HG03159 (cell line): ENCODE results near the gene RAB43.
"Not testable (repeated sequence)": the region's sequence is repeated elsewhere in the genome, so short reads cannot be mapped to it uniquely, and the experiment has no call there.

Source experiments
- ATAC-seq: cut with Tn5 transposase; IDR thresholded peaks from one replicate; pipeline ENCODE4 v1.9.1; 2021; ENCODE audit warnings: mild to moderate bottlenecking, moderate library complexity; ENCODE audit not compliant: unreplicated experiment

Gene RAB43

DNA sequence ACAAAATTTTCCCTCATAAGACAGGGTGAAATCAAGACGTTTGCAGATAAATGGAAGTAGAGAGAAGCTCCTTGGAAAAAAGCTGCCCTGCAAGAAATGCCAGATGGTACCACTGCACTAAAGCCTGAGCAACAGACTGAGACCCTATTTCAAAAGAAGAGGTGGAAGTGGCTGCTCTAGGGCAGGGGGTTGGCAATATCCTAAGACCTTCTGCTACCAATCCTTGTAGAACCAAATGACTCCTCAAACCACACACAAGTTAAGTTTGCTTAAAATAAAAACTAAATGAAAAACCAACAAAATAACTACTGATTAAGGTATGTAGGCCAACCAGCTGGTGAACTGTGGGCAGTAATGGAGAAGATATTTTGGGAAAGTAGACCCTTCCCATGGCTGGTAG is 21.3 kb downstream of the RAB43 start:
- ATAC-seq = no peak

DNA sequence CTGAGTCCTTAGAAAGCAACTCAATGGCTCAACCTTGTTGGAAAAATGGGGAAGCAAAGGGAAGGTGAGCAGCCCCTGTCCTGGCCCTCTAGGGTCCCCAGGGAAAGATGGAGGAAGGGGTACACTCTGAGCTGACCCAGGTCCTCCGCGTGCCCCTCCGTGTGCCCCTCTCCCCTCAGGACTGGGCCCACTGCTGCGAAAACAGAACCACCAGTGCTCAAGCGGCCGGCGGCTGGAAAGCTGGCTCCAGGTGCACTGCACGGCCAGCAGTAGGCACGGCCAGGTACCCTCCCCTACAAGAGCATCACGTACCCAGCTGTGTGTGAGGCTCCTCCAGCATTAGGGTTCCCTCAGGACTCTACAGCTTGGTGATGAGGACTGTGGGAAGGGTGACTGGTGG is 26.3 kb downstream of the RAB43 start:
- no peak for ATAC-seq

DNA sequence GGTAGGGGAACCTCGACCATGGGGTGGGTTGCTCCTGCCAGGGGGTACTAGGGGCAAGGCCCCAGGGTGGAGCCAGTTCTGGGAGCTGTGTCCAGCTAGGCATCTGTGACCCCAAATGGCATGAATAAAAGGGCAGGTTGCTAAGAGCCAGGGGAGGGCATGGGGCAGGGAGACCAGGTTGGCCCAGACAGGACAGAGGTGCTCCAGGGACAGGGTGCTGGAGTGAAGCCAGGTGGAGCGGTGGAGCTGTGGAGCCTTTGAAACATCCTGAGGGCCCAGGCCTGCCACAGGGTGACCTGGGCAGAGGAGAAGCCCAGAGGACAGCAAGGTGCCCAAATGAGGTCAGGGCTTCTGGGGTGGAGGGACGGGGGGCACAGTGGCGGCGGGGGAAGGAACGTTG is 33.3 kb downstream of the RAB43 start:
- ATAC-seq = not testable (repeated sequence)

DNA sequence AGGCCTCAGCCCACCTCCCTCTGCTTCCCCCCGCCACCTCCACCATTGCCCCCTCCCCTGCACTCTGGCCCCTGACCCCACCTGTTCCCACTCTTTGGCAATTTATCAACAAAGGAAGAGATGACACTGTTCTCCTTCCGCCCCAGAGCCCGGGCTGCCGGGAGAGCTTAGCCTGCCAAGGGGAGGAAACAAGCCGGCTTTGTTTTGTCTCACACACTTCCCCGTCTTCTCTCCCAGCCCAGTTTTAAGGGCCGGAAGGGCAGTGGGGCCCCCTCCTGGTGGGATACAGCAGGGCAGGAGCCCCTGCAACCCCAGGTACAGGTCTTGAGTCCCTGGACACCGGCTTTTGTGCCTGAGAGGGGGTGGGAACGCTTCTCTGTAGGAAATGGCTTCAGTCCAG is 33.7 kb downstream of the RAB43 start:
- not testable (repeated sequence) for ATAC-seq

DNA sequence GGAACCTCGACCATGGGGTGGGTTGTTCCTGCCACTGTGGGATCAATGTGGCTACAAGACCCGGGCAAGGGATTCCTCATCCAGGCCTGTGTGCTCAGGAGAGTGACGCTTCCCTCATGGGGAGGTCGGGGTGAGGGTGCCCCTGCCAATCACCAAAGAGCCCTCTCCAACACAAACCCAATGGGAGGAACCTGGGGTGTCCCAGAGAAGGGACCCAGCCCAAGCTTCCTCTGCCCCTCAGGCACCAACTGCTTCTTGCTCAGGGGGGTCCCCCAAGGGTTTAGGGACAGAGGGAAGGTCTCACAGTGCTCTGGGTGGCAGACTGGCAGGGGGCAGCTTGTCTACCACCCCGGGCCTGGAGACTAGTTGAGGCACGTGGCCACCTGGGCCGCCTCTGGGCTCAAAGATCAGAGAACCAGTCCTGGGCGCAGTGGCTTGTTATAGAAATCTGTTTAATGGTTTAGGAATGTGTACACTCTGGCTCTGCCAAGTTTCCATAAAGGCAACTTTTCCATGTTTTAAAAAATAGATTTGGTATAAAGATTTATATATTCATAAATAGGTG is 34.4 kb downstream of the RAB43 start:
- no peak for ATAC-seq

DNA sequence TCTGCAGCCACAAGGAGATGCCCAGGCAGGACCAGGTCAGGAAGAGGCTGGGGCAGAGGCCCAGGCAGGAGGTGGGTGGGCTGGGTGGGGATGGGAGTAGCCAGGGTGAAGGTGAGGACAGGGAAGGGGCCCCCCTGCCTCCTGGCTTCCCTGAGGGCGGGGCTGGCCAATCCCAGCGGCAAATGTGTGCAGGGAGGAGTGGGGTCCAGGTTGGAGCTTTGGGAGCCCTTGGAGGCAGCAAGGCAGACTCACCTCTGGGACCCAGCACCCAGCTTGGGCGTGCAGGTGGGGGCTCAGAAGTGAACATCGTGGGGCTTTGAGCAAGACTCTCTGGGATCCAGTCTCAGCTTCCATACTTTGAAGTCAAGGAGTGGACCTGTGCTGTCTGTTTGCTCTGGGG is 35.8 kb downstream of the RAB43 start:
- no peak for ATAC-seq

DNA sequence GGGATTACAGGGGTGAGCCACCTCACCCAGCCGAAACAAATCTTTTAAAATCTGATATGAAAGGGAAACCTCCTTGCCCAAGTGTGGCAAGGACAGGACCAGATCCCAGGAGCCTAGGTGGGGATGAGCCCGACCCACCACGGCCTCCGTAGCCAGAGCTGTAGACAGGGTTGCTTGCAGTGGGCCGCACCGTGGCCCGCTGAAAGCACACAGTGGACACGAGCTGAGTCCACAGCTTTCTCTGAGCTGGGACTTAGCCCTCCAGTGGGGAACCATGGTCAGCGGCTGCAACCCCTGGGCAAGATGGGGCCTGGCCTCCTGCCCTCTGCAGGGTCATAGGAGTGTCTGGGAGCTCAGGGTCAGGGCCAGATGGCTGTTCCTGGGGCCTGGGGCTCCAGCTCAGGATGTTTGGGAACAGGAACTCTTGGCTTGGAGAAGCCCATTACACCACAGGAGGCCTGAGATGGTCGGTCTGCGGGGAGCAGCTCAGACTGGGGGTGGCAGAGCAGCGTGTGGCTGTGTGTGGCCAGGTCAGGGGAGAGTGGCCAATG is 36.4 kb downstream of the RAB43 start:
- no peak for ATAC-seq

DNA sequence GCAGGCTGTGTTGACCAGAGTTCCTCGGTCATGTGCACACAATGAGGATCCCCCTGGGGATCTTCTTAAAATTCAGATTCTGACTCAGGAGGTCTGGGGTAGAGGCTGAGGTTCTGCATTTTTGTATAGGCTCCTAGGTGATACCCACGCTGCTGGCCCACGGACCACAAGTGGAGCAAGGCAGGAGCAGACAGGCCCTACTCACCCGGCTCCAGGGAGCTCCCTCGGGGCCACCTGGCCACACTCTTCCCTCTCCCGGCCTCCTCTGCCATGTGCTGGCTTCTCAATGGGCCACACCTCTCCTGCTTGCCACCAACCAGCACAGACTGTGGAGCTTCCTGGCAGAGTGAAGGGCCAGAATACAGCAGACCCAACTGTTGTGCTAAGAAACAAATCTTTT is 37.1 kb downstream of the RAB43 start:
- ATAC-seq = no peak

DNA sequence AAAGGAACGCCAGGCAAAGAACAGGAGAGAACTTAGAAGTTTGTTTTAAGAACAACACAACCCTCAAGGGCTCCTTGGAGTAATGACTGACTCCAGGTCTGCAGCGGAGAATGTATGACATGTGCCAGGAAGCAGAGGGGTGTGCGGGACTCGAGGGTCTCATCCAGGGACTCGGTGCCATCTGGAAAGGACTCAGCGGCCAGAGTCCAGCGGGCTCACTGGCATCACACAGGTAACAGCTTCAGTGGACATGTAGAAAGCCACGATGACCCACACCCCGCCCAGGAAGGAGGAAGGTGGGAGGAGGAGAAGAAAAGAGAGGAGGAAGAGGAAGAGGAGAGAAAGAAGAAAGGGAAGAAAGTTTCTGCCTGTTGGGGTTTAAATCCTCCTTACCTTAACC is 39.6 kb downstream of the RAB43 start:
- no peak for ATAC-seq

DNA sequence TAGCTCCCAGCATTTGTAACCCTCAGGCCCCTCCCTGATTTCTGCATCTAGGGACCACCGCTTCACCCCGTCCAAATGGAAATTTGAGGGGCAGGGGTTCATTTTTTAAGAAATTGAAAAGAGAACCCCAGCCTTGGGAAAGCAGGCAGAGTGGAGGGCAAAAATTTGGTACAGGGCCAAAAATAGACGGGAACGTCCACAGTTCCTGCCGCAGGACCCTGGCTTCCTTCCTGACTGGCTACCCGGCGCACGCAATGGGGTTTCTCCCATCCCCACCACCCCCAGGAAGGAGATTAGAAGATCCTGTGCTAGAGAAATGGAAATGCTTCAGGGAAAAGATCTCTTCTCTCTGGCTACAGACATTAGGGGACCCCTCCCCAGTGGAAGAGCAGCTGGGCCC is 40.1 kb downstream of the RAB43 start:
- ATAC-seq = no peak

DNA sequence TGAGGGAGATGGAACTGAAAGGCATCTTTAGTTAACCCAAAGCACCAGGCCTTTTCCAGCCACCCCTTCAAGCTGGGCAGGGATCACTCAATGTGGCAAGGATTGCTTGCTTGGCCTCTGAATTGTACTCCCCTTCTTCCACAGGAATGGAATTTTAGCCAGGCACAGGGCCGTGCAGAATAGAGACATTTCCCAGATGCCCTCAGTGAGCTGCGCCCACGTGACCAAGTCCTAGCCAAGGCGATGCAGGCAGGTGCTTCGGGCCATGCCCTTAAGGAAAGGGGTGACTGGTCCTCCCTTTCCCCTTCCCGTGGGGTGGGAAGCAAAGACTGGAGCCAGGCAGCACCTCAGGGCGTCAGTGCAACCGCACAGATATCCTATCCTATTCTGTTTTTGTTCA is 43.1 kb downstream of the RAB43 start:
- no peak for ATAC-seq

DNA sequence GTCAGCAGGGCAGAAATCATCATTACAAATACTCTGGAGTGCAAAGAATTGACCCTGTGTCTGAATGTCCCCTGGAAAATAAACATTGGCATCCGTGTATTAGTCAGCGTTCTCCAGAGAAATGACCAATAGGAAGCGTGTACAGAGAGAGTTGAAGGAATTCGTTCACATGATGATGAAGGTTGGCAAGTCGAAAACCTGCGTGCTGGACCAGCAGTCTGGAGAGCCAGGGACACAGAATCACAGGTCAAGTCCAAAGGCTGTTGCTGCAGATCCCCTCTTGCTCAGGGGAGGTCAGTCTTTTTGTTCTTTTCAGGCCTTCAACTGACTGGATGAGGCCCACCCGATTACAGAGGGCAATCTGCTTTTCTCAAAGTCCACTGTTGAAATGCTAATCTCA is 44.4 kb downstream of the RAB43 start:
- no peak for ATAC-seq

DNA sequence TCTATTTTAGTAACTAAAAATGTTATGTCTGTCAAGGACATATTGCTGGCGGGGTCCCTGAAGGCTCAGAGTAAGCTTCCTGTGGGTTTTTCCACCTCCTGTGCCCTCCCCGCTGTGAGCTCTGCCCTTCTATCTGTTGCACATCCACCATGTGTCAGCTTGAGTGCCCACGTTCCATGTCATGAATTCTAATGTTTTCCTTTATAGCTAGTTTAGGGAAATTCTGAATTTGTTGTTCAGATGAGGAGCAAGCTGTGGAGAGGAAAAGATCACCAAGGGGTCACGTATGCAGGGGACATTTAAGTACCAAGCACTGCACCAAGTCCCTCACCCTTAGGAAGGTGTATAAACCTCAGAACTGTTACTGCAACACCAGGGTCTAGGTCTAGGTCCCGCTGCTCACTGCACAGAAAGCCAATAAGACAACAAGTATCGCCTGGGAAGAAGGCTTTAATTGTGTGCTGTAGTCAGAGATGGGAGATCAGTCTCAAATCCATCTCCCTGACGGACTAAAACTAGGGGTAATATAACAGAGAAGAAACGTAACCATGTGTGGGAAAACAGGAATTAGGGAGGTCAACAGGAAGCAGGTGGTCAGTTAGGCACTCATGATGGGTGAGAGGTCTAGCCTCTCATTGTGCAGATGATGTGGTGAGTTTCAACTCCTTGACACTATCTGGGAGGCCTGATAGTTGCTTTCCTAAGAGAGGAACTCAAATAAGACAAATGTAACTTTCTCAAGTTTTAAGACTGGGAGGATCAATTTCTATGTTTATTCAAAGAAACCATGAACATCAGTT is 51.3 kb downstream of the RAB43 start:
- no peak for ATAC-seq

DNA sequence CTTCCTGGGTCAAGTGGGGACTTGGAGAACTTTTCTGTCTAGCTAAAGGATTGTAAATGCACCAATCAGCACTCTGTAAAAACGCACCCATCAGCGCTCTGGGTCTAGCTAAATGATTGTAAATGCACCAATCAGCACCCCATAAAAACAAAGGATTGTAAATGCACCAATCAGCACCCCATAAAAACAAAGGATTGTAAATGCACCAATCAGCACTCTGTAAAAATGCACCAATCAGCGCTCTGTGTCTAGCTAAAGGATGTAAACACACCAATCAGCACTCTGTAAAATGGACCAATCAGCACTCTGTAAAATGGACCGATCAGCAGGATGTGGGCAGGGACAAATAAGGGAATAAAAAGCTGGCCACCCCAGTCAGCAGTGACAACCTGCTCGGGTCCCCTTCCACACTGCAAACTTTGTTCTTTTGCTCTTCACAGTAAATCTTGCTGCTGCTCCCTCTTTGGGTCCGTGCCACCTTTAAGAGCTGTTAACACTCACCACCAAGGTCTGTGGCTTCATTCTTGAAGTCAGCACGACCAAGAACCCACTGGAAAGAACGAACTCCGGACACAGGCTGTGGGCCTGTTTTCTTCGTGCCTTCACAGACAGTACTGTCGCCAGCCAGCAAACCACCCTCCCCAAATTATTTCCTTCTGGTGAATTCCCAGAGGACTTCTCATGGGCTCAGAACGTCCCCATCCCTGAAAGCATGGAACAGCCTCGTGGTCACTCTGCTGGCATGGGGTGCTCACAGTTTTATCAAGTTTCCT is 52.1 kb downstream of the RAB43 start:
- ATAC-seq = not testable (repeated sequence)

DNA sequence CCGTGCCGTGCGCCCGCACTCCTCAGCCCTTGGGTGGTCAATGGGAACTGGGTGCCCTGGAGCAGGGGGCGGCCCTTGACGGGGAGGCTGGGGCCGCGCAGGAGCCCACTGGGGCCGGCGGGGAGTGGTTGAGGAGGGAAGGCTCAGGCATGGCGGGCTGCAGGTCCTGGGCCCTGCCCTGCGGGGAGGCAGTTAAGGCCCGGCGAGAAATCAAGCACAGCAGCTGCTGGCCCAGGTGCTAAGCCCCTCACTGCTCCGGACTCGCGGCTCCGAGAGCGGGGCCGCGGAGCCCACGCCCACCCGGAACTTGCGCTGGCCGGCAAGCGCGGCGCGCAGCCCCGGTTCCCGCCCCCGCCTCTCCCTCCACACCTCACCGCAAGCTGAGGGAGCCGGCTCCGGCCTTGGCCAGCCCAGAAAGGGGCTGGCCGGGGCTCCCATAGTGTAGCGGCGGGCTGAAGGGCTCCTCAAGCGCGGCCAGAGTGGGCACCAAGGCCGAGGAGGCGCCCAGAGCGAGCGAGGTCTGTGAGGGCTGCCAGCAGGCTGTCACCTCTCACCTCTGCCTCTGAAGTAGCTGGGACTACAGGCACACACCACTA is 53.2 kb downstream of the RAB43 start:
- ATAC-seq = no peak

DNA sequence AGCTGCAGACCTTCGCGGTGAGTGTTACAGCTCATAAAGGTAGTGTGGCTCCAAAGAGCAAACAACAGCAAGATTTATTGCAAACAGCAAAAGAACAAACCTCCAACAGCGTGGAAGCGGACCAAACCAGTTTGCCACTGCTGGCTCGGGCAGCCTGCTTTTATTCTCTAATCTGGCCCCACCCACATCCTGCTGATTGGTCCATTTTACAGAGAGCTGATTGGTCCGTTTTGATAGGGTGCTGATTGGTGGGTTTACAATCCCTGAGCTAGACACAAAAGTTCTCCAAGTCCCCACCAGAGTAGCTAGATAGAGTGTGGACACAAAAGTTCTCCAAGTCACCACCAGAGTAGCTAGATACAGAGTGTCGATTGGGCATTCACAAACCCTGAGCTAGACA is 53.9 kb downstream of the RAB43 start:
- ATAC-seq = not testable (repeated sequence)

DNA sequence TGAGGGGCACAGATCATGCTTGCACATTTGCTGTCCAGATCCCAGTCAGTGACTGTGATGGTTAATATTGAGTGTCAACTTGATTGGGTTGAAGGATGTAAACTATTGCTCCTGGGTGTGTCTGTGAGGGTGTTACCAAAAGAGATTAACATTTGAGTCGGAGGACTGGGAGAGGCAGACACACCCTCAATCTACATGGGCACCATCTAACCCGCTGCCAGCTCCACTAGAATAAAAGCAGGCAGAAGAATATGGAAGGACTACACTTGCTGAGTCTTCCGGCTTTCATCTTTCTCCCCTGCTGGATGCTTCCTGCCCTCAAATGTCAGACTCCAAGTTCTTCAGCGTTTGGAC is 55.9 kb downstream of the RAB43 start:
- ATAC-seq = no peak

DNA sequence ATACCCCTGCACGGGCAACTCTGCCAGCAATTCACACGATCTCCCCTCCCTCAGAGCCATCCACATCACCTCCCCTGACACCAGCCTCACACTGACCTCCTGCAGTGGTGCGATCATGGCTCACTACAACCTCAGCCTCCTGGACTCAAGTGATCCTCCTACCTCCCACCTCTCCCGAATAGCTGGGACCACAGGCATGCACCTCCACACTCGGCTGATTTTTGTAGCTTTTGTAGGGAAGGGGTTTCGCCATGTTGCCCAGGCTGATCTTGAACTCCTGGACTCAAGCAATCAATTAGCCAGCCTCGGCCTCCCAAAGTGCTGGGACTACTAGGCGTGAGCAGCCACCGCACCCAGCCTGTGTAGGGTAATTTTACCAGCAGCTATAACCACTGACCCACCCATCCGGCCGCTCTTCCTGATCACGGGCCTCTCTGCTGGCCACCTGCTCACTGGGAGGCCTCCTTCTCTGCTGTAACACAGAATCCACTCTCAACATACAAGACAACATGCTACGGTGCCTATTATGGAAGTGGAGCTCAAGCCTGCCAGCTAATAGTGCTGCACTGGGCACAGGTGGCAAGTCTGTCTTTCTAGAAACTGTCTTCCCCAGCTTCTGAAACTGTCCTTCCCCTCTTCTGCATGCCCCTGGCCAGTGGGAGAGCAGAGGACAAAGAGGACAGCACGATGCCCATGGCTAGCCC is 56.4 kb downstream of the RAB43 start:
- ATAC-seq = no peak

DNA sequence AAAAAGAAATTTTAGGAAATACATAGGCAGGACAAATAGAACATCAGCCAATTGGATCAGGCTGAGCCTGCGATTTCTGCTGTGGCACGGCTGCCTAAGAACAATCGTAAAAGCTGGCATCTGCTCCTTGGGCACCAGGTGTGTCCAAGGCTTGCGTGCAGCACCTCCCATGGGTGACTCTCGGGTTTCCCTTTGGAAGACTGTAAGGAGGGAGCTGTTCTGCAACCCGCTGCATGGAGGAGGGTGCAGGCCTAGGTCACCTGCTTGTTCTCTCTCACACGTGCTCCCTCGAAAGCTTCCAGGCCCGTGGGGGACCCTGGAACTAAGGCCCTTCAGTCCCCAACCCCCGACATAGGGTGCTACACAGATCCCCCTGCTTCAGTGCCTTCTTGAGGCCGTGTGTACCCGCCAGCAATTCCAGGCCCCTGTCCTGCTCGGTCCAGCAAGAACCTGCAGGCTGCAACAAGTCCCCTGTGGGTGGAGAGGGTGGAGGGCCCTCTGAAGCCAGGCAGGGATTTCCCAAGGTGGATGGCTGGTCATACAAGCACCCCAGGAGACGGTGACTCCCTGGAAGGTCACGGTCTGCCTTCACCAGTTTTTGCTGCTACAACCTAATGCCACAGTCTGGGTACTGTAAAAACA is 57.6 kb downstream of the RAB43 start:
- no peak for ATAC-seq

DNA sequence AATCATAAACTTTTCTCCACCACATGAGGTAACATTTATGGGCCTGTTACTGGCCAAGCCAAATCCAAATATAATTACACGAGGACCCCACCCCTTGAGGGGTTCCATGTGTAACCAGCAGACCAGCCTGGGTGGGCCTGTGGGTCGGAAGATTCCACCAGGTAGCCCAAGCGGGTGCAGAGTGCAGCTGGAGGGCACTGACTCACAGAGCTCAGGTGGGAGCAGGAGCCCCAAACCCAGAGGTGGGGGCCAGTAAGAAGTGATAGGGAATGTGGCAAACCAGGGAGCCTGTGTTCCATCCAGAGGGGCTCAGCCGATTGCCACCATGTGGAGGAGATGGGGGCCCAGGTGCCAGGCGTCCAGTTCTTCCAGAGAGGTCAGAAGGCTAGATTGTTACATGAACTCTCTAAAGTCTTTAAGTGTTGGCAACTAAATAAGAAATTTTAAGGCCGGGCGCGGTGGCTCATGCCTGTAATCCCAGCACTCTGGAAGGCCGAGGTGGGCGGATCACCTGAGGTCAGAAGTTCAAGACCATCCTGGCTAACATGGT is 58.4 kb downstream of the RAB43 start:
- no peak for ATAC-seq
